HG03378 (cell line): Measurements from ENCODE around the gene DPYSL5.
"Not testable (repeated sequence)": the region's sequence is repeated elsewhere in the genome, so short reads cannot be mapped to it uniquely, and the experiment has no call there.

Experiments used
- ATAC-seq: cut with Tn5 transposase; IDR thresholded peaks from one replicate; pipeline ENCODE4 v1.9.1; 2021; ENCODE audit warnings: mild to moderate bottlenecking, moderate library complexity; ENCODE audit not compliant: unreplicated experiment

Gene DPYSL5

DNA sequence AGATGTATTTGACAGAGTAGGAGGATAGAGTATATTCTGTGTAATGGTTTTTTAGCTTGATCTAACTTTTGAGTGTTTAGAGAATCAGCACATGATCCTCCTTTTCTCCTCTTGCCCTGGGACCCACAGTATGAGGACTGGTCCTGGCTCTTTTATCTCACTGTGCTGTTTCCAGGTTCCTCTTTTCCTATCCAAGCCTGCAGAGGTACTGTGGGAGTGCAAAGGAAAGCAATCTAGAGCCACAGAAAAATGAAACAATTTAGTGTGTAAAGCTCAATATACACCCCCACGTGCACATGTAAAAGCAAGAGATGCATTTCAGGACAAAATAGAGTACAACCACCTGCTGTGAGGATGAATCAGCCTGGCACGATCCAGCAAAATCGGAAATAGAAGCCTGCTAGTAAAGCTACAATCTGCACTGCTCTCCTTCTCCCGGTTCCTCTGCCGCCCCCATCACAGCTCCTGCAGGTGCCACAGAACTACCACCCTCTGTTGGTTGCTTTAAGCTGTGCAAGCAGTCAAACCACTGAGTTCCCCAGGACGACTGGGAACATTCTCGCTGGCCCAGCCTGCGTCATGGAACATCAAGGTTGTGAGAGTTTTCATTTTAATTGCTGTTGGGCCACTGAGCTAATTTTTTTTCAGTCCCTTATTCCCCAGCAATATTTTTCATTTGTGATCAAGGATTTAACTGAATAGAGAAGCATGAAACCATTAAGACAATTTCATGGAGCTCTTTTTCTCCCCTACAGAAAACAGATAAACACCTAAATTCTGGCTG, 74.7 kb downstream of the DPYSL5 start:
- ATAC-seq: no peak

DNA sequence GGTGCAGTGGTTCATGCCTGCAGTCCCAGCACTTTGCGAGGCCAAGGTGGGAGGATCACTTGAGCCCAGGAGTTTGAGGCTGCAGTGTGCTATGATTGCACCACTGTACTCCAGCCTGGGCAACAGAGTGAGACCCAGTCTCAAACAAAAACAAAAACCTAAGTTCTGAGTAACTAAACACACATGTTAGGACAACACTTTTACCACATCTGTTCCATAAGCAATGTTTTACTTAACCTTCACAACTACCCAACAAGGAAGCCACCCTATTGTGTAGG, 75.2 kb downstream of the DPYSL5 start:
- ATAC-seq: not testable (repeated sequence)

DNA sequence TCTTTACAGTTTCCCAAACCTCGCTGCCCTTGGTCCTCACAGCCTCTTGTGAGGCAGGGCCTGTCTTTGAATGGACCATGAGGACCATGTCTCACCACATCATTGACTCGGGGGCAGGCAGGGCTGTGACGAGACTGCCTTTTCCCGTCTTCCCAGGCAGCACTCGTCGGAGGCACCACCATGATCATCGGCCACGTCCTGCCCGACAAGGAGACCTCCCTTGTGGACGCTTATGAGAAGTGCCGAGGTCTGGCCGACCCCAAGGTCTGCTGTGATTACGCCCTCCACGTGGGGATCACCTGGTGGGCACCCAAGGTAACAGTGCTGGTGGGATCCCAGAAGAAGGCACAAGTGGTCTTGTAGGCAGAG, 76.8 kb downstream of the DPYSL5 start:
- no peak for ATAC-seq

DNA sequence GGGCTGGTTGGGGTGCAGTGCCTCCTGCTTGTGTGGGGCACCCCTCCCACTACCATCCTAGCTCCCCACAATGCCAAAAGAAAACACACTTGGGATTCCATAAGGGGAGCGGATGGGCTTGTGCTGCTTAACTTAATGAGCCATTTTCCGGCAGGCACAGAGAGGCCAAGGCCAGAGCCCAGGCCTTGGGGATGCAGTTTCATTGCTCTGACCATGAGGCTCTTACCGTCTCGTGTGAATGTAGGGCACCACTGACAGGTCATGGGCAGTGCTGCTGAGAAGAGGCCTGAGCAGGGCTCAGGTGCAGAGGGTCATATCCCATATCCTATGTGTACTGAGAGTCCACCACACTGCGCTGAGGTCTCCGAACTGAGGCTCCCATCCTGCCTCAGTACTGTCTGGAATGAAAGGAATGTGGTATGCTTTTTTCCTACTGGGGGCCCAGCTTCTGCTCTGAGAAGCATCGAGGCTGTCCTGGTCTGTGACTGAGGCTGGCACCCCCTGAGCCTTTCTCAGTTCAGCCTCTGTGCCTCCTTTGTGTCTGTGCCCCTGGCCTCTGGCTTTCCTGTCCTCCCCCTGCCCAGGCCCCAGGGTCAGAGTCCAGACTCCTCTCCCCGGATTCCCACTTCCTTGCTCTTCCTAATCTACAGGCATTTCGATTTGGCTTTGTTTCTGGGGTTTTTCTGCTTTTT, 77.3 kb downstream of the DPYSL5 start:
- ATAC-seq: no peak

DNA sequence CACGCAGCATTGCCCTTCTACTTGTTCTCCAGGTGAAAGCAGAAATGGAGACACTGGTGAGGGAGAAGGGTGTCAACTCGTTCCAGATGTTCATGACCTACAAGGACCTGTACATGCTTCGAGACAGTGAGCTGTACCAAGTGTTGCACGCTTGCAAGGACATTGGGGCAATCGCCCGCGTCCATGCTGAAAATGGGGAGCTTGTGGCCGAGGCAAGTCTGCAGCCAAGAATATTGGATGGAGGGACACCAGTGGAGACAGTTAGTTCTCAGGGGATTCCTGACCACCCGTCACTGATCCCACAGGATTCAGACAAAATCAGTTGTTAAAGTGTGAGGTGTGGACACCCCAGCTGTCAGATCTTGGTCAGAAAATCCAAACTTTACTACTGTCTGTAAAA, 79.3 kb downstream of the DPYSL5 start:
- no peak for ATAC-seq

DNA sequence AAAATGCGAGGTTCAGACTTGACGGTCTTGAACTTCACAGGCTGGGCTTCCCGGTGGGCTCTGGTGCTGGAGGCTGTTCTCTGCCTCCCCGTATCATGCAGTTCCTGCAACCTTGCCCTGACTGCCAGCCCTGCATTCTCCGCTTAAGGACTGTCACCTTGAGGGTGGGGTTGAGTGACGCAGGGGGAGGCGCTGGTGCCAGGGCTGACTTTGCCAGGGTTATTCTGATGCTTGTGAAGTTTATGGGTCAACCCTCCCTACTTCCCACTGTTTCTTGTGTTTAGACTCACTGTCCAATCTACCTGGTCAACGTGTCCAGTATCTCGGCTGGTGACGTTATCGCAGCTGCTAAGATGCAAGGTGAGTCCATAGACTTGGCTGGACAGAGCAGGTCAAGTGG, 85.0 kb downstream of the DPYSL5 start:
- no peak for ATAC-seq

DNA sequence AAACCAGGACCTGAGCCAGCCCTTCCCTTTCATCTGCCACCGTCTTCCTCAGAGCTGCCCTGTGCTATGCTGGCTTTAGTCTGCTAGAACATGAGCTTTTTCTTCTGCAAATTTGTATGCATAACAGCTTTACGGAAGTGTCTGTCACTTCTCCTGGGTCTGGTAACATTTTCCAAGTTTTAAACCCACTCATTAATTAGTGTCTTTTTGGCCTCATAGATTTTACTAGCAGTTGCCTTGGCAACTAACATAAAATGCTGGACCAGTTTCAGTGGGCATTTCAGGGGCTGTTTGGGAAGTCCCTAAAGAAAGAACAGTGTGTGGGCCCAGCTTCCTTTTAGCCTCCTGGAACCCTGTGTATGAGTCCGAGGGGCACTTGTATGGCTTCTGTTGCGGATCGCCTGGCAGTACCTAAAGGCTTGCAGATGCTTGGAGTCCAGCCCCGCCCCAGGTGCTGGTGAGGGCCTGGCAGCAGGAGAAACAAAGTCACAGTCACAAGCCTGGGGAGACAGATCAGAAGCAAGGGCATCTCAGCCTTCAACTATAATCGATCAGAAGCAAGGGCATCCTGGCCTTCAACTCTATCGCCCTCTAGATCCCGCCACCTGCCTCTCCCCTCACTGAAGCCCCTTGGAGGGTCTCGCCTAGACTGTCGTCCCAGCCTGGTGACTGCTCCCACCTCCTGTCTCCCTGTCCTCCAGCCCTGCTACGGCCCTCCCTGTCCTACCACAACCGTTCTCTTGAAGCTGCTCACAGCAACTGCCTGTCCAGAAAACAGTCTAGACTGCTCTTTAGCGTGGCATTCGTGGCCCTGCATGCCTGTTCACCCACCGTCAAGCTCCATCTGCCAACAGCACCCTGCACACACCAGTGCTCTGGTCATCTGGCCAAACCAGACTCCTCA, 85.8 kb downstream of the DPYSL5 start:
- no peak for ATAC-seq

DNA sequence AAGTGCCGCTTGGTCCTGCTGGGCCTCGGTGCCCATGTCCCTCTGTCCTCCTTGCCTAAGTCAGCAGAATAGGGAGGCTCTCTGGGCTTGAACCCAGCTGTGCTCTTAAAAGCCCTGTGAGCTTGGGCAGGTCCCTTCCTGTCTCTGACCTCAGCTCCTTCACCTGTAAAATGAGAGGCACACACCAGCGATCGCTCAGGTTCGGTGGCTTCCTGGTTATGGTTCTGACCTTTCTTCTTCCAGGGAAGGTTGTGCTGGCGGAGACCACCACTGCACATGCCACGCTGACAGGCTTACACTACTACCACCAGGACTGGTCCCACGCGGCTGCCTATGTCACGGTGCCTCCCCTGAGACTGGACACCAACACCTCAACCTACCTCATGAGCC, 86.4 kb downstream of the DPYSL5 start:
- no peak for ATAC-seq

DNA sequence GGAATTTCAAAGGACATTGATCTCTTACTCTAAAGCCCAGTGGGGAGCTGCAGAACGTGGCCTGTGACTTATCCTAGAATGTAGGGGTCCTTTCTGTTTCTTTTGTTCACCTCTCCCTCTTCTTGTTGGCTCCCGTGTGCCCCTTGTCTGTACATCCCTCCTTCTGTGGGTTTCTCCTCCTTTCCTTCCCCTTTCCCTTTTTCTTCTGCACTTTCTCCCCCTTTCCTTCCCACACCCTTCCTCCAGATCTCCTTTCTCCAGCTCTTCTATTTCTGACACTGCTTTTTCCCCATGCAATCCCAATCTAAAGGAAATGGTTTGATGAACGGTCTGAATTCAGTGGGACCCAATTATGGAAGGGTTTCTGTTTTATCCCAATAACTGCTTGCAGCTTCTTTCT, 87.1 kb downstream of the DPYSL5 start:
- no peak for ATAC-seq

DNA sequence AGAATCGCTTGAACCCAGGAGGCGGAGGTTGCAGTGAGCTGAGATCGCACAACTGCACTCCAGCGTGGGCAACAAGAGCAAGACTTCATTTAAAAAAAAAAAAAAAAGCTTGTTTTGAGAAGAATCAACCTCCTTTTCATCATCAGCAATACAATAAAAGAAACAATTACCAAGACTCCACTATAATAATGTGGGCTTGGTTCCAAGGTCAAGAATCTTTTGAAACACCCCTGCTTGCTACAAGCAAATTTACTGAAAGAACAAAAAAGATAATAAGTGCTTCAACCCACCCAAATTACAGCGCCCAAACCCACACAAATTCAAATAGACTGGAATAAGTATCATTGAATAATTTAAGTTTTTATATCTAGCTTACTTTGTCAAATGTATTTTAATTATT, 88.9 kb downstream of the DPYSL5 start:
- ATAC-seq: no peak

DNA sequence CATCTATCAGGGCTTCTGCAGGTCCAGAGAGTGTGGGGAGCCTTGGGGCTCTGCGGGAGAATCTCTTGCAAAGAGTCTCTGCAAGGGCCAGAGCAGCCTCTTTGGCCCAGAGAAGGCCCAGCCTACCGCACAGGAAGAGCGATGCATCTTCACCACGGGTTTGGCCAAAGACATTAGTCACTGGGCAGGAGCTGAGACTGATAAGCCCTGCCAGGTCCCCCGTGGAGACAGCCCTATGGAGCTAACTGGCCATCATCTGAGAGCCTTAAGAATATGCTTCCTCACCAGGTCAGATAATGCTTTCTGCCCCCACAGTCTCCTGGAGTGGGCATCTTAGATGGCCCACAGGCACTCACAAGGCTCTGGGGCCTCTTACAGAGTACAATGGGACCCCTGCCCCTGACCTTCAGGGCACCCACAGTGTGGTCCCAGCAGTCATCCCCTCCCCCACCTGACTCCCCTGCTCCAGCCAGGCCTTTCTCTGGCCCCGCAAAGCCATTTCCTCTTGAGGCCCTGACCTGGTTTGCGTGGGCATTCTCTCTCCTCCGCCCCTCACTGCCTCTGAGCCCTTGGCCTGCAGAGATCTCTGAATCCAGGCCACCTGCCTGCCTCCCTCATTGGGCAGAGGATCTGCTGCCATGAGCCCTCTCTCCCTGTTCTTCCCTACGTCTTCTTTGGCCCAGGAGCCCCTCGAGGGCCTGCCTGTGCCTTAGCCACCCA, 90.6 kb downstream of the DPYSL5 start:
- no peak for ATAC-seq

DNA sequence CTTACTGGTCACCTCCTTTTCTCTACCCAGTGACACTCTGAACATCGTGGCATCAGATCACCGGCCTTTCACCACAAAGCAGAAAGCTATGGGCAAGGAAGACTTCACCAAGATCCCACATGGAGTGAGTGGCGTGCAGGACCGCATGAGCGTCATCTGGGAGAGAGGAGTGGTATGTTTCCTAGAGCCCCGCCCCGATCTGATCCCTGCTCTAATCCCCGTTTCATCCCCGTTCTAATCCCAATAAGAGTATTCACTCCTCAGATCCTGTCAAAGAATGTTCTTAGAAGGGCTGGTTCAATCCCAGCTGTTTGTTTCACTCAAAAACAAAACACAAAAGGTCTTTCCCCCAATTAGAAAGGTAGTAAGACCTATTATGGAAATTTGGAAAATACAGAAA, 92.1 kb downstream of the DPYSL5 start:
- no peak for ATAC-seq

DNA sequence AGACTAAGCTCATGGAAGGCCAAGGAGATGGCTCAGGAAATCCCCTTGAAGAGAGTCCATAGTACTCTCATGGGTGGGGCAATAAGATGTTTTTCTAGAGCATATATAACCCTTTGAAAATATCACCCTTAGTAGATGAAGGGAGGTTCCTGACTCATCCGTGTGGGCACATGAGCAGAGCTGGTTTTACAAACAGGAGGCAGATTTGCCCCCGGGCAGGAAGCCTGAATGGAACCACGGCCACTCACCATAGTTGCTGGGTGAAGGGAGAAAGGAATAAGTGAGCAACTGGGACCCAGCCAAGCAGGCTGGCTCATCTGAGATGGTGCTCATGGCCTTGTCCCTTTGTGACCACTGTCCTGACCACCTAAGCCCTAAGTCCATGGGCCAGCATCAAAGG, 93.6 kb downstream of the DPYSL5 start:
- ATAC-seq: no peak

DNA sequence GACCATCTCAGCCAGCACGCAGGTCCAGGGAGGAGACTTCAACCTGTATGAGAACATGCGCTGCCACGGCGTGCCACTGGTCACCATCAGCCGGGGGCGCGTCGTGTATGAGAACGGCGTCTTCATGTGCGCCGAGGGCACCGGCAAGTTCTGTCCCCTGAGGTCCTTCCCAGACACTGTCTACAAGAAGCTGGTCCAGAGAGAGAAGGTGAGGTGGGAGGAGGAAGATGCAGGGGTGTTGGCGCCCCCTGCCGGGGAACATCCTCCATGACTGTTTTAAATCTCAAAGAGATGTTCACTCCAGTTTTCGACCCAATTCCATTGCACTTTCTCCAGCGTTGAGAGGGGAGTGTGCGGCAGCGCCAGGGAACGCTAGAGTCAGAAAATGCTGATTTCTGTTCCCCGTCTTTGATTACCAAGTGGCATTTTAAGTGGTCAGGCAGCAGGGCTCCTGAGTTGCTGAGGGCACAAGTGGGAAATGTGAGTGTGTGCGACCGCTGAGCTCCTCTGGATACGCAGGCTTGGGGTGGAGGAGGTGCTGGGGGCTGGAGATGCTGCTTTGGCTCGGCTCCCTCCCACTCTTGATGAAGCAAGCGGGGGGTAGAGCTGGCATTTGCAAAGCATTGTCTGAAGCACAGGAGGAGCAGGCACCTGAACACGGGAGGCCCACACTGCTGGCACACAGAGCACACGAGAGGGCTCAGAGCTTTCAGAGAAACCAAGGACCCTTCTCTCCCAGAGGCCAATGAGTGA, 94.8 kb downstream of the DPYSL5 start:
- no peak for ATAC-seq

DNA sequence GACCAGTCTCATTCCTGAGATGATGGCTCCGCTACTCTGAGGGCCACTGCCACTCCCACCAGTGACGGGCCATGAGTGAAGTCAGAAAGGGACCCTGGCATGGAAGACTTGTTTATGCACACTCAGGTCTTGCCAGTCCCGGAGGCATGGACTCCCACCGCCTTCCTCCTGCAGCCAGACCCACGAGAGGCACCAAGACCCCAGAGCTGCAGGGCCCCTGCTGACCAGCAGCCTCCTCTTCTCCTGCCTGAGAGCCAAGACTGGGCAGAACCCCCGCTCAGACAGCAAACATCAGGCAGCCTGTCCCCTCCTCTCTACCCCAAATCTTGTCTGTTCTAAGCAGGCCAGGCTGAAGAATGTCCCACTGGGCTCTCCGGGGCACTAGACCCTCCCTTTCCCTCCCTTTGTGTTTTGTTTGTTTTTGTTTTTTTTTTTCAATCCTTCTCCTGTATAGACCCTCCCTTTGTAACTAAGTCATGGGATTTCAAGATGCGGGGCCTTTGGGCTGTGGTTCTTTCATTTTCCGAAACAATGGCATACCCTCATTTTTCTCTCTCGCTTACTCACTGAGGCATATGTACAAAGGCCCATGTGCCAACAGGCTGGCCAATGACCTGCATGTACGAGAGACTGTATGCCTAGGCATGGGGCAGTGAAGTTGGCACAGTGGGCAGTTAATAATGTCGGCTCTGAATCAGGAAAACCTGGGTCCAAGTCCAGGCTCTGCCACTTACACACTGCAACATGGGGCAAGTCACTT, 98.2 kb downstream of the DPYSL5 start:
- no peak for ATAC-seq

DNA sequence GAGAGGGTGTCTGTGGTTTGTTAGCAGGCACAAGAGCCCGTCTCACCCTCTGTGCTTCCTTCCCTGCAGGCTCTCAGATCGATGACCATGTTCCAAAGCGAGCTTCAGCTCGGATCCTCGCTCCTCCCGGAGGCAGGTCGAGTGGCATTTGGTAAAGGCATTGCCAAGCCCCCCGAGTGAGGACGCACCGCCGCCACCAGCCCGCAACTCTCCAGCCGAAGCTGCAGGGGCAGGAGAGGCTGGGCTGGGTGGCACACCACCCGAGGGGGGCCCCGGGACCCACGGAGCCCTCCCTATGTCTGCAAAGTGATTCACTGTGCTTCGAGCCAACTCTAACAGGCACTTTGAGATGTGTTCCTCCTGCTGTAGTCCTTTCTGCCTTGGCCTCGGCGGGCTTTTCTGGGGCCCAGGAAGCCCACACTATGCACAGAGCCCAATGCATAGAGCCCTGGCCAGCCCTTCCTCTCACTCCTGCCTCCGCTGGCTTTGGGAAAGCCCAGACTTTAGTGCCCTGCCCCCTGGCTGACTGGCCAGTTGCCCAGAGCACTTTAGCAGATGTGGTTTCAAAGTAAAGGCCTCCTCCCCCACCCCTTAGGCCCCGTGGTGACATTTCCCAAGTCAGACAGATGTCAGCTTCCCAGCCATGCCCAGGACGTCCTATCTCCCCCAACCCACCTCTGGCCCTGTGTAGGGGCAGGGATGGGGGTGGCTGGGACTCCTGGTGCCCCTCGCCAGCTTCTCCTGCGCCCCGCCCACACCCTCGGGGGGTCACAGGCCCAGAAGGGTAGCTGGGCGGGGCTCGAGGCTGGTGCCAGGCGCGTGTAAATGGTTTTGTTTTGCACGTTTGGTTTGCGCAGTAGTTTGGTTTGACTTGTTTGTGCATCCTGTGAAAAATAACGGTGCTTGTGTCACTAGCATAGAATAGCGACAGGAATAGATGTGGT, 99.2 kb downstream of the DPYSL5 start:
- no peak for ATAC-seq

DNA sequence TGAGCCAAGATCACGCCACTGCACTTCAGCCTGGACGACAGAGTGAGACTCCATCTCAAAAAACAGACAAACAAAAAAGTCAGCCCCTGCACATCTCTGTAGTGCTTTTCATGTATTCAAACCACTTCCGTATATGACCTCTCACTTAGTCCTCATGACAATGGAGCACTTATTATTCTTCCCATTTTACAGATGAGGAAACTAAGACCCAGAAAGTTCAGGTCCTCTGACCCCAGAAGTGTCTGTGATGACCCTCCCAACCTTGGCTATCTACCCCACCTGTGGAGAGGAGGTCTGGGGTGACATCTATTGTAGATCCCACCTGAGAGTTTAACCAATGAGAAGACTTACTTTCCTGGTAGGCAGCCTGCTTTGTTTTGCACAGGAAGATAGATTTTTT, 100.9 kb downstream of the DPYSL5 start:
- ATAC-seq: no peak

DNA sequence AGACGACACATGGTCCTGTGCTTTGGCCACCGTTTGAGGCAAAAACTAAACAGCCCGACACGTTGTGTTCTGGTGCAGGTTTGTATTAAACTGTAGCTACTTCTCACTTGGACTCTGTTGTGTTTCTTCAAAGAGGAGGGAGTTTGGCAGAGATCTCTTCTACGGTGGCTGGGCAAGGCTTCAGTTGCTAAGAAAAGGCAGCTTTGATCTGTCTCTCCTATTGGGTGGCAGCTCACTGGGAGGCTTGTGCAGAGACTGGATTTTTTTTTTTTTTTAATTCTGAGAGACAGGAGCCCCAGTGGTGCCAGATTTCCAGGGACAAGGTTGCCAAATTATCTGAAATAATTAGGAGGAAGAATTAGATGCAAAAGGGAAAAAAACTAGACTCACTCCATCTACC, 102.3 kb downstream of the DPYSL5 start:
- no peak for ATAC-seq

DNA sequence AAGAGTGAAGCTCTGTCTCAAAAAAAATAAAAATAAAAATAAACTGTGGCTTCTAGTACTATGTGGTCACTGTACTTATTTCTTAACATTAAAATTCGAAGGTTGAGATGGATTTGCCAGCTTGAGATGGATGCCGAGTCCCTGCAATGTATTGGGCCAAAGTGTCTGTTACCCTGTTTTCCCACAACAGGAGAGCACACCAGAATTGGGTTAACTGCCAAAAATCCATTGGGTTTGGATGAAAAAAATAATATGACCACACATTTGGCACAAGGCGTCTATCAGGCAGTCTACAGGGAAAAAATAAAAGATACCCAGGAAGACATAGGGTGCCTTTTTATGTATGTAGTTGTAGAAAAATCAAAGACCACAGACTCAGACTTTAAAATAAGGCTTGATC, 103.3 kb downstream of the DPYSL5 start:
- ATAC-seq: no peak
